SK-N-SH treated with all-trans-retinoic acid at 6 μM for 48 hours (cell line): ENCODE measurements around the gene PRIMA1.

Experiments used
- ARNTL ChIP-seq: fragments of 450-650 bp; formaldehyde crosslinking; IDR thresholded peaks from 2 replicates; pipeline ENCODE4 v1.5.0; 2020; ENCODE audit warnings: low read depth, mild to moderate bottlenecking, moderate library complexity, borderline replicate concordance
- CSDC2 ChIP-seq: fragments of 250-450 bp; sonication (Bioruptor Pico); IDR thresholded peaks from 2 replicates; pipeline ENCODE4 v1.5.0; 2020; ENCODE audit warnings: mild to moderate bottlenecking, moderate library complexity
- ESRRG ChIP-seq: fragments of 250-450 bp; sonication (Bioruptor Pico); IDR thresholded peaks from 2 replicates; pipeline ENCODE4 v1.6.1; 2021; ENCODE audit warnings: mild to moderate bottlenecking
- GLIS3 ChIP-seq: fragments of 250-450 bp; sonication (Bioruptor Pico); IDR thresholded peaks from 2 replicates; pipeline ENCODE4 v1.5.0; 2020; ENCODE audit warnings: mild to moderate bottlenecking, moderate library complexity
- ISL1 ChIP-seq: fragments of 250-450 bp; sonication (Bioruptor Pico); IDR thresholded peaks from 2 replicates; pipeline ENCODE4 v2.1.2; 2022; ENCODE audit warnings: mild to moderate bottlenecking, moderate library complexity
- PPARA ChIP-seq: fragments of 250-450 bp; sonication (Bioruptor Pico); IDR thresholded peaks from 2 replicates; pipeline ENCODE4 v1.5.0; 2020; ENCODE audit warnings: mild to moderate bottlenecking, borderline replicate concordance
- RARB ChIP-seq: fragments of 250-450 bp; sonication (Bioruptor Pico); IDR thresholded peaks from 2 replicates; pipeline ENCODE4 v1.8.0; 2021; ENCODE audit warnings: mild to moderate bottlenecking, moderate library complexity
- TOX ChIP-seq: fragments of 250-450 bp; sonication (Bioruptor Pico); IDR thresholded peaks from 2 replicates; pipeline ENCODE4 v1.8.0; 2021; ENCODE audit warnings: mild to moderate bottlenecking, moderate library complexity, borderline replicate concordance
- ZFP3 ChIP-seq: fragments of 250-450 bp; sonication (Bioruptor Pico); IDR thresholded peaks from 2 replicates; pipeline ENCODE4 v1.5.0; 2020; ENCODE audit warnings: mild to moderate bottlenecking, moderate library complexity
- ZNF565 ChIP-seq: fragments of 450-650 bp; formaldehyde crosslinking; conservative IDR thresholded peaks from 2 replicates; pipeline ENCODE4 v1.5.0; 2020; ENCODE audit warnings: low read depth, mild to moderate bottlenecking, moderate library complexity
- ZNF70 ChIP-seq: fragments of 450-650 bp; formaldehyde crosslinking; IDR thresholded peaks from 2 replicates; pipeline ENCODE4 v1.5.0; 2020; ENCODE audit warnings: mild to moderate bottlenecking, moderate library complexity
- TF ChIP-seq, protein P1 (sequence below): fragments of 250-450 bp; sonication (Bioruptor Pico); IDR thresholded peaks from 2 replicates; pipeline ENCODE4 v1.5.1; 2020; ENCODE audit warnings: low read depth, mild to moderate bottlenecking, moderate library complexity
- TF ChIP-seq, protein P2 (sequence below): fragments of 250-450 bp; sonication (Bioruptor Pico); IDR thresholded peaks from 2 replicates; pipeline ENCODE4 v1.8.0; 2021; ENCODE audit warnings: low read depth, mild to moderate bottlenecking, moderate library complexity, borderline replicate concordance
- TF ChIP-seq, protein P3 (sequence below): fragments of 250-450 bp; sonication (Bioruptor Pico); IDR thresholded peaks from 2 replicates; pipeline ENCODE4 v1.8.0; 2020; ENCODE audit warnings: mild to moderate bottlenecking, moderate library complexity, borderline replicate concordance

DNA sequence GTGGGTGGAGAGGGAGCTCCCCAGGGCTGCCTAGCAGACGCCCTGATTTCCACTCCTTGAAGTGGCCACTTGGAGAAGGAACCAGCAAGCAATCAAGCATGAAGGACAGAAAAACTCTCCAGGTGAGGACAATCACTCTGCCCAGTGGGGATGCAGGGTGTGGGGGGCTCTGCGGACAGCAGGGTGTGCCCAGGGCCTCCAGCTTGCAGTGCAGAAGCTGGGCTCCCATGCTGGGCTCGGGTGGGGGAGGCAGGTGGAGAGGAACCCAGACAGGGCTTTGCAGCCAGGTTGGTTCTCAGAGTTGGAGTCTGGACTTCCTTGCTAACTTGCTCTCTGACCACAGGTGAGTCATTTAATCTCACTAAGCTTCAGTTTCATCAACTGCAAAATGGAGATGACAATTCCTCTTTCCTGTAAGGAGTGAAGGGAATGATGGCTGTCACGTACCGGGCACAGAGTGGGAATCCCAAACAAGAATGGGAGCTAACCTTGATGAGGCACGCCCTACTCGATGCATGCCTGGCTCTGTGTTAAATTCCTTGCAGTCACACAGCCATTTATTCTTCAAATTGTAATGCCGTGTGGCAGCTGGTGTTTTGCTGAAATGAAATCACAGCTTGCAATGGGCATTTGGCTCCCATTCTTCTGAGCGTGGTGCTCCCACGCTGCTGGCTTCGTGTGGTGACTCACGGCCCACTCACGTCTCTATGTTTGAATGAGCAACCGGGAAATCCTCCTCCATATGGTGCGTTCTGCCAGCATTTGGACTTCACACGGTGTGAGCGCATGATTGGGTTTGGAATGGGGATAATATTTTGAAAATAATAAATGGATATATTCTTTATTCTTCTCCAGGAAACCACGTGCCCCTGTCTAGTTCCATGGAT, 75.2 kb downstream of the PRIMA1 start:
- TF ChIP-seq ZFP3 (CRISPR knock-in tag) (no peak), CSDC2 (CRISPR knock-in tag) (no peak), TOX (CRISPR knock-in tag) (no peak), ISL1 (CRISPR knock-in tag) (no peak), ZNF565 (CRISPR knock-in tag) (no peak), GLIS3 (CRISPR knock-in tag) (no peak), RARB (CRISPR knock-in tag) (no peak), ESRRG (CRISPR knock-in tag) (no peak), PPARA (no peak), ARNTL (CRISPR knock-in tag) (no peak), ZNF70 (no peak)
- TF ChIP-seq, protein P1, sequence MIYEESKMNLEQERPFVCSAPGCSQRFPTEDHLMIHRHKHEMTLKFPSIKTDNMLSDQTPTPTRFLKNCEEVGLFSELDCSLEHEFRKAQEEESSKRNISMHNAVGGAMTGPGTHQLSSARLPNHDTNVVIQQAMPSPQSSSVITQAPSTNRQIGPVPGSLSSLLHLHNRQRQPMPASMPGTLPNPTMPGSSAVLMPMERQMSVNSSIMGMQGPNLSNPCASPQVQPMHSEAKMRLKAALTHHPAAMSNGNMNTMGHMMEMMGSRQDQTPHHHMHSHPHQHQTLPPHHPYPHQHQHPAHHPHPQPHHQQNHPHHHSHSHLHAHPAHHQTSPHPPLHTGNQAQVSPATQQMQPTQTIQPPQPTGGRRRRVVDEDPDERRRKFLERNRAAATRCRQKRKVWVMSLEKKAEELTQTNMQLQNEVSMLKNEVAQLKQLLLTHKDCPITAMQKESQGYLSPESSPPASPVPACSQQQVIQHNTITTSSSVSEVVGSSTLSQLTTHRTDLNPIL (CRISPR knock-in tag) = no peak
- TF ChIP-seq, protein P2, sequence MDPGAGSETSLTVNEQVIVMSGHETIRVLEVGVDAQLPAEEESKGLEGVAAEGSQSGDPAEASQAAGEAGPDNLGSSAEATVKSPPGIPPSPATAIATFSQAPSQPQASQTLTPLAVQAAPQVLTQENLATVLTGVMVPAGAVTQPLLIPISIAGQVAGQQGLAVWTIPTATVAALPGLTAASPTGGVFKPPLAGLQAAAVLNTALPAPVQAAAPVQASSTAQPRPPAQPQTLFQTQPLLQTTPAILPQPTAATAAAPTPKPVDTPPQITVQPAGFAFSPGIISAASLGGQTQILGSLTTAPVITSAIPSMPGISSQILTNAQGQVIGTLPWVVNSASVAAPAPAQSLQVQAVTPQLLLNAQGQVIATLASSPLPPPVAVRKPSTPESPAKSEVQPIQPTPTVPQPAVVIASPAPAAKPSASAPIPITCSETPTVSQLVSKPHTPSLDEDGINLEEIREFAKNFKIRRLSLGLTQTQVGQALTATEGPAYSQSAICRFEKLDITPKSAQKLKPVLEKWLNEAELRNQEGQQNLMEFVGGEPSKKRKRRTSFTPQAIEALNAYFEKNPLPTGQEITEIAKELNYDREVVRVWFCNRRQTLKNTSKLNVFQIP = no peak
- TF ChIP-seq, protein P3, sequence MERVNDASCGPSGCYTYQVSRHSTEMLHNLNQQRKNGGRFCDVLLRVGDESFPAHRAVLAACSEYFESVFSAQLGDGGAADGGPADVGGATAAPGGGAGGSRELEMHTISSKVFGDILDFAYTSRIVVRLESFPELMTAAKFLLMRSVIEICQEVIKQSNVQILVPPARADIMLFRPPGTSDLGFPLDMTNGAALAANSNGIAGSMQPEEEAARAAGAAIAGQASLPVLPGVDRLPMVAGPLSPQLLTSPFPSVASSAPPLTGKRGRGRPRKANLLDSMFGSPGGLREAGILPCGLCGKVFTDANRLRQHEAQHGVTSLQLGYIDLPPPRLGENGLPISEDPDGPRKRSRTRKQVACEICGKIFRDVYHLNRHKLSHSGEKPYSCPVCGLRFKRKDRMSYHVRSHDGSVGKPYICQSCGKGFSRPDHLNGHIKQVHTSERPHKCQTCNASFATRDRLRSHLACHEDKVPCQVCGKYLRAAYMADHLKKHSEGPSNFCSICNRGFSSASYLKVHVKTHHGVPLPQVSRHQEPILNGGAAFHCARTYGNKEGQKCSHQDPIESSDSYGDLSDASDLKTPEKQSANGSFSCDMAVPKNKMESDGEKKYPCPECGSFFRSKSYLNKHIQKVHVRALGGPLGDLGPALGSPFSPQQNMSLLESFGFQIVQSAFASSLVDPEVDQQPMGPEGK (CRISPR knock-in tag) = no peak
